H1 (cell line): ENCODE measurements around the gene CFAP100. TPM values are rescaled to one million over a fixed set of nuclear protein-coding genes. Genes with fewer than 3 reads are reported as not detected.

Experiments
- CHD2 ChIP-seq: IDR thresholded peaks from 2 replicates; pipeline ENCODE4 v1.6.1; 2012; ENCODE audit warnings: low read length, improper control_type of control experiment
- SRF ChIP-seq: IDR thresholded peaks from 2 replicates; pipeline ENCODE4 v1.6.1; 2011; ENCODE audit warnings: mild to moderate bottlenecking, low read depth, low read length, moderate library complexity
- polyA plus RNA-seq, 7 experiments: library from polyadenylated mRNA; depleted of rRNA in 3 of 7; stranded (reverse) in 5 of 7; unstranded in 2 of 7; fragments of >200 nt in 5 of 7; fragments of 200-250 nt in 2 of 7; gene quantifications; 1 replicate in 5 of 7; 2 replicates in 1 of 7; 4 replicates in 1 of 7; pipeline versions ENCODE4 v1.2.1 to v1.2.3, GENCODE V29; 2011 to 2013; ENCODE audit warnings: missing spikeins in 2 of 7, mixed read lengths in 2 of 7
- total RNA-seq: library from RNA; stranded (reverse); fragmentation: NEBNext Ultra II Directional; extraction: Animal tissue kit (Norgen Biotek cat#: 25700); gene quantifications from 2 replicates; pipeline ENCODE4 v1.2.1, GENCODE V29; 2021
- TF ChIP-seq, protein P1 (sequence below): IDR thresholded peaks from 2 replicates; pipeline ENCODE4 v1.6.1; 2012; ENCODE audit warnings: low read length, inconsistent platforms
- TF ChIP-seq, protein P2 (sequence below): fragments of 300-600 bp; sonication (generic); IDR thresholded peaks from 2 replicates; pipeline ENCODE4 v1.7.1; 2012; ENCODE audit warnings: low read length, moderate library complexity, mild to moderate bottlenecking, inconsistent platforms; ENCODE audit not compliant: insufficient replicate concordance

The CFAP100 gene
- total and polyA plus RNA-seq, 2 of the 8 experiments (the other 6 are each of a cell fraction or from before 2014, with no cell fraction given) = 0.17 TPM; not detected in 1

DNA sequence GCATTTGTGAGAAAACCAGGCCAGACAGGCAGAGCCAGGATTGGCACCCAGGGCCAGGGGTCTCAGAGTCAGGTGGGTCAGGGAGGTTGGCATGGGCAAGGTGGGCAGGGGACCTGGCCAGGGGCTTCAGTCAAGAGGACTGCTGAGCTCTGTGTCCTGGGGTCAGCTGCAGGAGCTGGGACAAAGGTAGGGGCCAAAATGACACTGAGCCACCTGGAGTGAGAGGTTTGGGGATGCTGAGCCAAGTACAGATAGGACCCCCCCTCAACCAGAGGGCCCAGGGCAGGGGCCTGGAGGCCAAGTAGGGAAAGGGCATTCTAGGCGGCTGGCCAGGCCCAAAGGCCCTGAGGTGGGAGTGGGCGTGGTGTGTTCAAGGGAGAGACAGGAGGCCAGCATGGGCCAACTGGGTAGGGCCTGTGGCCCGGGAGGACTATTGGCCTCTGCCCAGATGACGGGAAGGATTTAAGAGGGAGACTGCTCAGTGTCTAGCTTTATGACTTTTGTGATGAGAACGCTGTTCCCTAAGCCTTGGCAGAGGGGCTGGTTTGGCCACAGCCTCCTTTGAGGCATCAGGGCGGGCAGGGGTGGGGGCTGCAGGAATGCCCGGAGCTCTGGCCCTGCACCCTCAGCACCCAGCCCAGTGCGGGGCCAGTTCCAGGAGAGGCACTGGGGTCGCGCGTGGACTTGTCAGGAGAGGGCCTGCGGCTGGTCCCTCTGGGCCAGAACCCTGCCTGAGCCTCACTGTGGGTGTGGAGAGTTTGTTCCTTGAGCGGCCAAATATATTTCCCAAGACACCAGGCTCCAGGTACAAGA lies 3.1 kb downstream of the CFAP100 start (continued):
- TF ChIP-seq, protein P1, sequence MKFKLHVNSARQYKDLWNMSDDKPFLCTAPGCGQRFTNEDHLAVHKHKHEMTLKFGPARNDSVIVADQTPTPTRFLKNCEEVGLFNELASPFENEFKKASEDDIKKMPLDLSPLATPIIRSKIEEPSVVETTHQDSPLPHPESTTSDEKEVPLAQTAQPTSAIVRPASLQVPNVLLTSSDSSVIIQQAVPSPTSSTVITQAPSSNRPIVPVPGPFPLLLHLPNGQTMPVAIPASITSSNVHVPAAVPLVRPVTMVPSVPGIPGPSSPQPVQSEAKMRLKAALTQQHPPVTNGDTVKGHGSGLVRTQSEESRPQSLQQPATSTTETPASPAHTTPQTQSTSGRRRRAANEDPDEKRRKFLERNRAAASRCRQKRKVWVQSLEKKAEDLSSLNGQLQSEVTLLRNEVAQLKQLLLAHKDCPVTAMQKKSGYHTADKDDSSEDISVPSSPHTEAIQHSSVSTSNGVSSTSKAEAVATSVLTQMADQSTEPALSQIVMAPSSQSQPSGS = no peak
- TF ChIP-seq CHD2 (no peak), SRF (no peak)
- TF ChIP-seq, protein P2, sequence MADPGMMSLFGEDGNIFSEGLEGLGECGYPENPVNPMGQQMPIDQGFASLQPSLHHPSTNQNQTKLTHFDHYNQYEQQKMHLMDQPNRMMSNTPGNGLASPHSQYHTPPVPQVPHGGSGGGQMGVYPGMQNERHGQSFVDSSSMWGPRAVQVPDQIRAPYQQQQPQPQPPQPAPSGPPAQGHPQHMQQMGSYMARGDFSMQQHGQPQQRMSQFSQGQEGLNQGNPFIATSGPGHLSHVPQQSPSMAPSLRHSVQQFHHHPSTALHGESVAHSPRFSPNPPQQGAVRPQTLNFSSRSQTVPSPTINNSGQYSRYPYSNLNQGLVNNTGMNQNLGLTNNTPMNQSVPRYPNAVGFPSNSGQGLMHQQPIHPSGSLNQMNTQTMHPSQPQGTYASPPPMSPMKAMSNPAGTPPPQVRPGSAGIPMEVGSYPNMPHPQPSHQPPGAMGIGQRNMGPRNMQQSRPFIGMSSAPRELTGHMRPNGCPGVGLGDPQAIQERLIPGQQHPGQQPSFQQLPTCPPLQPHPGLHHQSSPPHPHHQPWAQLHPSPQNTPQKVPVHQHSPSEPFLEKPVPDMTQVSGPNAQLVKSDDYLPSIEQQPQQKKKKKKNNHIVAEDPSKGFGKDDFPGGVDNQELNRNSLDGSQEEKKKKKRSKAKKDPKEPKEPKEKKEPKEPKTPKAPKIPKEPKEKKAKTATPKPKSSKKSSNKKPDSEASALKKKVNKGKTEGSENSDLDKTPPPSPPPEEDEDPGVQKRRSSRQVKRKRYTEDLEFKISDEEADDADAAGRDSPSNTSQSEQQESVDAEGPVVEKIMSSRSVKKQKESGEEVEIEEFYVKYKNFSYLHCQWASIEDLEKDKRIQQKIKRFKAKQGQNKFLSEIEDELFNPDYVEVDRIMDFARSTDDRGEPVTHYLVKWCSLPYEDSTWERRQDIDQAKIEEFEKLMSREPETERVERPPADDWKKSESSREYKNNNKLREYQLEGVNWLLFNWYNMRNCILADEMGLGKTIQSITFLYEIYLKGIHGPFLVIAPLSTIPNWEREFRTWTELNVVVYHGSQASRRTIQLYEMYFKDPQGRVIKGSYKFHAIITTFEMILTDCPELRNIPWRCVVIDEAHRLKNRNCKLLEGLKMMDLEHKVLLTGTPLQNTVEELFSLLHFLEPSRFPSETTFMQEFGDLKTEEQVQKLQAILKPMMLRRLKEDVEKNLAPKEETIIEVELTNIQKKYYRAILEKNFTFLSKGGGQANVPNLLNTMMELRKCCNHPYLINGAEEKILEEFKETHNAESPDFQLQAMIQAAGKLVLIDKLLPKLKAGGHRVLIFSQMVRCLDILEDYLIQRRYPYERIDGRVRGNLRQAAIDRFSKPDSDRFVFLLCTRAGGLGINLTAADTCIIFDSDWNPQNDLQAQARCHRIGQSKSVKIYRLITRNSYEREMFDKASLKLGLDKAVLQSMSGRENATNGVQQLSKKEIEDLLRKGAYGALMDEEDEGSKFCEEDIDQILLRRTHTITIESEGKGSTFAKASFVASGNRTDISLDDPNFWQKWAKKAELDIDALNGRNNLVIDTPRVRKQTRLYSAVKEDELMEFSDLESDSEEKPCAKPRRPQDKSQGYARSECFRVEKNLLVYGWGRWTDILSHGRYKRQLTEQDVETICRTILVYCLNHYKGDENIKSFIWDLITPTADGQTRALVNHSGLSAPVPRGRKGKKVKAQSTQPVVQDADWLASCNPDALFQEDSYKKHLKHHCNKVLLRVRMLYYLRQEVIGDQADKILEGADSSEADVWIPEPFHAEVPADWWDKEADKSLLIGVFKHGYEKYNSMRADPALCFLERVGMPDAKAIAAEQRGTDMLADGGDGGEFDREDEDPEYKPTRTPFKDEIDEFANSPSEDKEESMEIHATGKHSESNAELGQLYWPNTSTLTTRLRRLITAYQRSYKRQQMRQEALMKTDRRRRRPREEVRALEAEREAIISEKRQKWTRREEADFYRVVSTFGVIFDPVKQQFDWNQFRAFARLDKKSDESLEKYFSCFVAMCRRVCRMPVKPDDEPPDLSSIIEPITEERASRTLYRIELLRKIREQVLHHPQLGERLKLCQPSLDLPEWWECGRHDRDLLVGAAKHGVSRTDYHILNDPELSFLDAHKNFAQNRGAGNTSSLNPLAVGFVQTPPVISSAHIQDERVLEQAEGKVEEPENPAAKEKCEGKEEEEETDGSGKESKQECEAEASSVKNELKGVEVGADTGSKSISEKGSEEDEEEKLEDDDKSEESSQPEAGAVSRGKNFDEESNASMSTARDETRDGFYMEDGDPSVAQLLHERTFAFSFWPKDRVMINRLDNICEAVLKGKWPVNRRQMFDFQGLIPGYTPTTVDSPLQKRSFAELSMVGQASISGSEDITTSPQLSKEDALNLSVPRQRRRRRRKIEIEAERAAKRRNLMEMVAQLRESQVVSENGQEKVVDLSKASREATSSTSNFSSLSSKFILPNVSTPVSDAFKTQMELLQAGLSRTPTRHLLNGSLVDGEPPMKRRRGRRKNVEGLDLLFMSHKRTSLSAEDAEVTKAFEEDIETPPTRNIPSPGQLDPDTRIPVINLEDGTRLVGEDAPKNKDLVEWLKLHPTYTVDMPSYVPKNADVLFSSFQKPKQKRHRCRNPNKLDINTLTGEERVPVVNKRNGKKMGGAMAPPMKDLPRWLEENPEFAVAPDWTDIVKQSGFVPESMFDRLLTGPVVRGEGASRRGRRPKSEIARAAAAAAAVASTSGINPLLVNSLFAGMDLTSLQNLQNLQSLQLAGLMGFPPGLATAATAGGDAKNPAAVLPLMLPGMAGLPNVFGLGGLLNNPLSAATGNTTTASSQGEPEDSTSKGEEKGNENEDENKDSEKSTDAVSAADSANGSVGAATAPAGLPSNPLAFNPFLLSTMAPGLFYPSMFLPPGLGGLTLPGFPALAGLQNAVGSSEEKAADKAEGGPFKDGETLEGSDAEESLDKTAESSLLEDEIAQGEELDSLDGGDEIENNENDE = no peak
- TF ChIP-seq, all 59 proteins: peak for 0
